K562 (cell line): Measurements from ENCODE around the gene UVRAG.
"Not testable (repeated sequence)": the region's sequence is repeated elsewhere in the genome, so short reads cannot be mapped to it uniquely, and the experiment has no call there.

Experiments
- CHCHD3 ChIP-seq: fragments of 250-450 bp; sonication (Bioruptor Pico); IDR thresholded peaks from 2 replicates; pipeline ENCODE4 v2.1.2; 2022; ENCODE audit warnings: mild to moderate bottlenecking
- CLOCK ChIP-seq: fragments of 250-450 bp; sonication (Bioruptor Pico); IDR thresholded peaks from 2 replicates; pipeline ENCODE4 v1.4.0; 2020; ENCODE audit warnings: mild to moderate bottlenecking, moderate library complexity, borderline replicate concordance
- CTCF ChIP-seq, 3 experiments: IDR thresholded peaks in 2 of 3; conservative IDR thresholded peaks in 1 of 3; 2 replicates each; pipeline ENCODE4 v1.5.1; 2011 to 2012; ENCODE audit warnings: low read length in 3 of 3, mild to moderate bottlenecking in 3 of 3, control low read depth in 2 of 3, improper control_type of control experiment in 1 of 3, inconsistent platforms in 1 of 3, low read depth in 1 of 3, mixed read lengths in 1 of 3, moderate library complexity in 1 of 3; ENCODE audit not compliant: insufficient read depth in 2 of 3
- EP300 ChIP-seq: IDR thresholded peaks from 2 replicates; pipeline ENCODE4 v1.6.1; 2012; ENCODE audit warnings: low read length, improper control_type of control experiment
- YY1 ChIP-seq, 3 experiments: IDR thresholded peaks; 2 replicates each; pipeline ENCODE4 v1.6.1; 2011; ENCODE audit warnings: low read length in 2 of 3, mild to moderate bottlenecking in 2 of 3, moderate library complexity in 2 of 3, borderline replicate concordance in 1 of 3, control low read depth in 1 of 3, low read depth in 1 of 3; ENCODE audit not compliant: insufficient read depth in 3 of 3, insufficient replicate concordance in 2 of 3, control insufficient read depth in 1 of 3, insufficient read length in 1 of 3; ENCODE audit errors: extremely low read depth in 1 of 3

GRCh38 chr11:75979479-75980027 is 164.5 kb downstream of the UVRAG start:
- TF ChIP-seq CTCF (IDR thresholded peaks at IDR 0.05 in 2 of 3, conservative IDR thresholded peaks at IDR 0.05 in 1 of 3; ENCODE audit: insufficient read depth in 2 of 3, low read depth in 1 of 3, low read length in 3 of 3); CHCHD3; CLOCK (CRISPR knock-in tag); EP300: not testable (repeated sequence)
- peak in 1 of 3 experiments; percentile 34 for TF ChIP-seq YY1 (IDR thresholded peaks at IDR 0.05; ENCODE audit: borderline replicate concordance in 1 of 3, control insufficient read depth in 1 of 3, extremely low read depth in 1 of 3, insufficient read depth in 3 of 3, insufficient read length in 1 of 3, insufficient replicate concordance in 2 of 3, low read depth in 1 of 3, low read length in 2 of 3)
